ENCODE data around the gene FBXL5. TPM values are rescaled to one million over a fixed set of nuclear protein-coding genes. Genes with fewer than 3 reads are reported as not detected.

The FBXL5 gene
- total RNA-seq, 3 donors from 2014 or later: 178 to 231 (median 202) TPM

DNA sequence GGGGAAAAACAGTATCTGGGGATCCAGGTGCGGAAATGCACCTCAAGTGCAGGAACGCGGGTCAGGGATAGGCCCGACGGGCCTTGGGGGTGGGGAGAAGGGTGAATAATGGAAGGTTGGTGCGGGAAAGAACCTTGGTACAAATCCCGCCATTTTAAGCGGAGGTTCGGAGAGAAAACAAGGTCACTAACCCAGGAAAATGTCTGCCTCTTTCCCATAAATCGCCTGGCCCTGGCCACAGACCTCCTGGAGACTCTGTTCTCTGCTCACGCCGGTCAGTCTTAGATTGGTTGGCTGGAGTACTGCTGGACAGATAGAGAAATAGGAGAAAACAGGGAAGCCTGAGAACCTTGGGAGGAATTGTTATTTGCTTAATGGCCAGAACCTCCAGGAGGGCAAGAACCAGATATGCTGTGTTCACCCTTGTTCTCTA is 897 bp upstream of the FBXL5 start:
- TF ChIP-seq POLR2AphosphoS5 (IDR thresholded peaks at IDR 0.05) (no peak), POLR2A (IDR thresholded peaks at IDR 0.05) (no peak)
- TF ChIP-seq, protein P1, sequence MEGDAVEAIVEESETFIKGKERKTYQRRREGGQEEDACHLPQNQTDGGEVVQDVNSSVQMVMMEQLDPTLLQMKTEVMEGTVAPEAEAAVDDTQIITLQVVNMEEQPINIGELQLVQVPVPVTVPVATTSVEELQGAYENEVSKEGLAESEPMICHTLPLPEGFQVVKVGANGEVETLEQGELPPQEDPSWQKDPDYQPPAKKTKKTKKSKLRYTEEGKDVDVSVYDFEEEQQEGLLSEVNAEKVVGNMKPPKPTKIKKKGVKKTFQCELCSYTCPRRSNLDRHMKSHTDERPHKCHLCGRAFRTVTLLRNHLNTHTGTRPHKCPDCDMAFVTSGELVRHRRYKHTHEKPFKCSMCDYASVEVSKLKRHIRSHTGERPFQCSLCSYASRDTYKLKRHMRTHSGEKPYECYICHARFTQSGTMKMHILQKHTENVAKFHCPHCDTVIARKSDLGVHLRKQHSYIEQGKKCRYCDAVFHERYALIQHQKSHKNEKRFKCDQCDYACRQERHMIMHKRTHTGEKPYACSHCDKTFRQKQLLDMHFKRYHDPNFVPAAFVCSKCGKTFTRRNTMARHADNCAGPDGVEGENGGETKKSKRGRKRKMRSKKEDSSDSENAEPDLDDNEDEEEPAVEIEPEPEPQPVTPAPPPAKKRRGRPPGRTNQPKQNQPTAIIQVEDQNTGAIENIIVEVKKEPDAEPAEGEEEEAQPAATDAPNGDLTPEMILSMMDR (IDR thresholded peaks at IDR 0.05): no peak
- no peaks in the 10 kb centered on the region for H3K9me3 ChIP-seq
- no peaks in the 10 kb centered on the region for H3K36me3 ChIP-seq
- peak overlapping the region; percentile 76 to 94 (median 84) for H3K4me3 ChIP-seq
- peaks cover 2 to 8% of the 10 kb centered on the region in 2 donors for H3K4me1 ChIP-seq
- peak overlapping the region; percentile 98 to 100 for H3K27ac ChIP-seq
- peak in 1 of 2 donors; percentile 31 for DNase-seq (ENCODE audit: low spot score in 2 of 2)
- H3K27me3 ChIP-seq: no peaks in the 10 kb centered on the region
- intact Hi-C loops (cut with DNase I; ENCODE audit: low total_unique reads): no loop called here

DNA sequence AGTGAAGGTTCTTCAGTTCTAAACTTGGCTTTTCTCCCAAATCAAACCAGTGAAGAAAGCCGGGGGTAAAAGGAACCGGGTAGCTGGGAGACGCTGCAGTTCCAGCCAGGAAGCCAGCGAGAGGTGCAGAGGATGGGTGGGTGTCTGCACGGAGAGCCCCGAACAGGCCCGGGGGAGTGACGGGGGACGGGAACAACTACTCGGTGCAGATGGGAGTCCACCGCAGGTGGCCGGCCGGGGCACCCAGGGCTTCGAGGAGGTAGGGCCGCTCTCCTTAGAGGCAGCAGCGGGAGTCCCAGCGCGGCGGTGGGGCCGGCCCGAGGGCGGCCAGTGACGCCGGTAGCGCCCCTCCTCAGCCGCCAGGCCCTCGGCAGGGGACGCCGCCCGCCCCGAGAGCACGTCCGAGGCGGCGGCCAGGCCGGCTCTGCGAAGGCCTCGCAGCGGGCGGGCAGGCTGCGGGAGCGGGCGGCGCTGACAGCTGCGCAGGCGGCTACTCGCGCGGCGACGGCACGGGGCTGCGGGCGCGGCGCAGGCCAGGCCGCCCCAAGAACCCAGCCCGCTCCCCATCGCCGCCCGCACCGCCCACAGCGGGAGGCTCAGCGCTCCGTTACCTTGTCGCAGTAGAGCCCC is 449 bp downstream of the FBXL5 start:
- peak overlapping the region; percentile 76 to 94 (median 84) for H3K4me3 ChIP-seq
- H3K27me3 ChIP-seq: no peaks in the 10 kb centered on the region
- H3K4me1 ChIP-seq: peaks cover 6 to 8% of the 10 kb centered on the region in 2 donors
- no peaks in the 10 kb centered on the region for H3K9me3 ChIP-seq
- peak overlapping the region; percentile 98 to 100 for H3K27ac ChIP-seq
- intact Hi-C loops (cut with DNase I; ENCODE audit: low total_unique reads): no loop called here
- no peaks in the 10 kb centered on the region for H3K36me3 ChIP-seq
- TF ChIP-seq POLR2A (IDR thresholded peaks at IDR 0.05): no peak
- TF ChIP-seq, protein P1 (IDR thresholded peaks at IDR 0.05): no peak
- TF ChIP-seq POLR2AphosphoS5 (IDR thresholded peaks at IDR 0.05): no peak
- peak; percentile 21 to 54 for DNase-seq (ENCODE audit: low spot score in 2 of 2)

DNA sequence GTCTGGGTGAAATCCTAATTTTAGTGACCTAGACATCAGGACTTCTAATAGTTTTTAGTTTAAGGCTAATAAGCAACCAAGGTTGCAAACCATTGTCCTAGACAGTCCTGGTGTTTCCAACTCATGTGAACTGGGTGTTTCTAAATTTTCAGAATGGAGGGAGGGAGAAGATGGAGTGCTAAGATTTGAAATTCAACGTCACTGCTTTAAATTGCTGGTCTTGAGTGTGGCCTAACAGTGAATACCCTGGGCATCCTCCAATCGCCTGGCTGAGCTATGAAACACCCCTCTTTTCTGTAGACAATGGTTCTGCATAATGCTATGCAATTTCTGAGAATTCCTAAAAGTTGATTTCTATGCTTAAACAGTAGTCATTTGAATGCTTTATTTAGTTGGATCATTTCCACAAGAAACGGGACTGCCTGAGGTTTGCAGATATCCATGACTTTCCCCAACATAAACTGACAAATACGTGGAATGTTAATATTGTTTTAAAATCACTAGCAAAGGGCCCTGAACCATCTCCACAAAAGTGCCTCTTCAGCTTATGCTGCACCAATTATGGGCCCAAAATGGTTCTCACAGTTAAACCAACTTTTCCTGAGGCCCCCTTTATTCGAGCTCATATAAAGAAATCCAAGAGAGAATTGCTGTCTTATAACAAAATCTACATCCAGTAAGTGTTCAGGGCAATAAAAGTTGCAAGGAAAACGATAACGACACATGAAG is 1.1 kb downstream of the FBXL5 start:
- intact Hi-C loops (cut with DNase I; ENCODE audit: low total_unique reads): no loop called here
- no peak for TF ChIP-seq POLR2AphosphoS5 (IDR thresholded peaks at IDR 0.05)
- TF ChIP-seq POLR2A (IDR thresholded peaks at IDR 0.05): no peak
- TF ChIP-seq, protein P1 (IDR thresholded peaks at IDR 0.05): no peak
- H3K36me3 ChIP-seq: no peaks in the 10 kb centered on the region
- peaks cover 6 to 8% of the 10 kb centered on the region in 2 donors for H3K4me1 ChIP-seq
- peak overlapping the region; percentile 76 to 94 (median 84) for H3K4me3 ChIP-seq
- no peaks in the 10 kb centered on the region for H3K27me3 ChIP-seq
- H3K9me3 ChIP-seq: no peaks in the 10 kb centered on the region
- no peak for DNase-seq (ENCODE audit: low spot score in 2 of 2)
- peak overlapping the region; percentile 98 to 100 for H3K27ac ChIP-seq

DNA sequence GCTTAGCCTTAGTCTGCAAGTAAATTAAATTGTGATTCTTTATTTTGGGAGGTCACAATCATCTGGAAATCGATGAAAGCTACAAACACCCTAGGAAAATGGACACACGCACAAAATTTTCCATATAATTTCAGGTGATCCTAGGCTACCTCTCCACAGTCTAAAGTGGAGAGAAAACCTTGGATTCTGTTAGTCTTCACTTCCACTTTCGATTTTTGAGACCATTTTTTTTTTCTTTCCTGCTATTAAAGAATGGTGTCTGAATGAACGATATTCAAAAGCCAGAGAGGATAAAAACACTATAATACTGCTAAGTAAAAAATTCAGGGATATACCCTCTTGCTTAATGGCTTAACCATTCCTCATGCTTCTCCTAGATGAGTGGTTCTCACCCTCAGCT is 1.7 kb downstream of the FBXL5 start:
- Histone ChIP-seq H3K4me1 (peaks cover 6 to 8% of the 10 kb centered on the region in 2 donors), H3K27me3 (no peaks in the 10 kb centered on the region), H3K4me3 (peak overlapping the region; percentile 76 to 94 (median 84)), H3K9me3 (no peaks in the 10 kb centered on the region), H3K27ac (peak overlapping the region; percentile 98 to 100), H3K36me3 (no peaks in the 10 kb centered on the region)
- no peak for DNase-seq (ENCODE audit: low spot score in 2 of 2)
- intact Hi-C loops (cut with DNase I; ENCODE audit: low total_unique reads): no loop called here
- TF ChIP-seq POLR2AphosphoS5 (IDR thresholded peaks at IDR 0.05) (no peak), POLR2A (IDR thresholded peaks at IDR 0.05) (no peak)
- TF ChIP-seq, protein P1 (IDR thresholded peaks at IDR 0.05): no peak

DNA sequence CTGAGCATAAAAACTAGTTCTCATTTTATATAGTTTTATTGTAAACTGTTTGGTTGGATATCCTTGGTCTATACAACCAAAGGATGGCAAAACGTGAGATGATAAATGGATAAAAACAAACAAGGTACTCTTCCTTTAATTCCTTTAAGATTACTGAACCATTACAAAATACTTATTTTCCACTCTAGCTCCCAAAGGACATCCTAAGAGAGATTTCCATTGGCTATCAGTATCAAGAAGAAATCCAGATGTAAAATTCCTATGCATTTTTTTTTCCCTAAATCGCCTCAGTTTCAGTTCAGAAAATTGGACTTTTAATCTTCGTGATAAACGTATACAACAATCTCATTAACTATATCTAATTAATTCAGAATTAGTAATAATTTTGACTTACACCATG is 2.3 kb downstream of the FBXL5 start:
- no peak for DNase-seq (ENCODE audit: low spot score in 2 of 2)
- intact Hi-C loops (cut with DNase I; ENCODE audit: low total_unique reads): no loop called here

More for the DNA sequence above, 2.3 kb downstream of the FBXL5 start:
- H3K36me3 ChIP-seq: no peaks in the 10 kb centered on the region
- TF ChIP-seq, protein P1 (IDR thresholded peaks at IDR 0.05): no peak
- TF ChIP-seq POLR2A (IDR thresholded peaks at IDR 0.05): no peak
- no peak for TF ChIP-seq POLR2AphosphoS5 (IDR thresholded peaks at IDR 0.05)
- peak overlapping the region; percentile 98 to 100 for H3K27ac ChIP-seq
- peak overlapping the region; percentile 76 to 94 (median 84) for H3K4me3 ChIP-seq
- H3K4me1 ChIP-seq: peaks cover 6 to 8% of the 10 kb centered on the region in 2 donors
- H3K27me3 ChIP-seq: no peaks in the 10 kb centered on the region
- no peaks in the 10 kb centered on the region for H3K9me3 ChIP-seq

All from breast epithelium (tissue), 4 donors.